Nephron (organoid): ENCODE results near the gene ST3GAL5.
A peak's percentile ranks its signal among the peaks of the same experiment; 100 is the strongest.

Experiments used
- H3K27ac Mint-ChIP-seq, 3 experiments: 2 replicates each; pipeline ENCODE4 v1.8.0; 2020; ENCODE audit warnings: mixed read lengths in 3 of 3, mild to moderate bottlenecking in 2 of 3, moderate library complexity in 1 of 3
- H3K27me3 Mint-ChIP-seq: 2 replicates; pipeline ENCODE4 v1.8.0; 2021; ENCODE audit warnings: low read depth, mild to moderate bottlenecking, moderate library complexity, mixed read lengths
- H3K36me3 Mint-ChIP-seq: 2 replicates; pipeline ENCODE4 v1.8.0; 2020; ENCODE audit warnings: low read depth, mixed read lengths
- H3K4me1 Mint-ChIP-seq: 2 replicates; pipeline ENCODE4 v1.8.0; 2020; ENCODE audit warnings: mixed read lengths
- H3K4me3 Mint-ChIP-seq, 3 experiments: 2 replicates each; pipeline ENCODE4 v1.8.0; 2020; ENCODE audit warnings: mild to moderate bottlenecking in 3 of 3, mixed read lengths in 3 of 3, moderate library complexity in 2 of 3
- H3K9me3 Mint-ChIP-seq: 2 replicates; pipeline ENCODE4 v1.8.0; 2020; ENCODE audit warnings: mixed read lengths
- CTCF ChIP-seq, 3 experiments: fragments of 200-600 bp; sonication (generic); IDR thresholded peaks; one replicate each; pipeline ENCODE4 v1.5.0; 2021; ENCODE audit warnings: antibody characterized with exemption in 3 of 3; ENCODE audit not compliant: unreplicated experiment in 3 of 3

The ST3GAL5 gene

GRCh38 chr2:85867121-85867520 lies 21.7 kb downstream of the ST3GAL5 start:
- H3K36me3 Mint-ChIP-seq, result no peaks in the 10 kb centered on the region
- H3K27me3 Mint-ChIP-seq, result no peaks in the 10 kb centered on the region
- H3K9me3 Mint-ChIP-seq, result no peaks in the 10 kb centered on the region
- no peak overlapping the region for H3K4me3 Mint-ChIP-seq
- H3K27ac Mint-ChIP-seq, result no peak overlapping the region
- no peak for TF ChIP-seq CTCF (IDR thresholded peaks at IDR 0.05; ENCODE audit: unreplicated experiment in 3 of 3)
- peaks cover 23% of the 10 kb centered on the region for H3K4me1 Mint-ChIP-seq

- no peak for TF ChIP-seq CTCF (IDR thresholded peaks at IDR 0.05; ENCODE audit: unreplicated experiment in 3 of 3)
- Mint-ChIP-seq H3K4me3 (no peak overlapping the region), H3K9me3 (no peaks in the 10 kb centered on the region), H3K27ac (no peak overlapping the region), H3K36me3 (no peaks in the 10 kb centered on the region), H3K27me3 (no peaks in the 10 kb centered on the region), H3K4me1 (peaks cover 20% of the 10 kb centered on the region)
Observed at GRCh38 chr2:85866165-85866659, 22.6 kb downstream of the ST3GAL5 start.

GRCh38 chr2:85865539-85866164 lies 23.1 kb downstream of the ST3GAL5 start:
- Mint-ChIP-seq H3K36me3 (no peaks in the 10 kb centered on the region), H3K4me1 (peaks cover 23% of the 10 kb centered on the region), H3K27ac (no peak overlapping the region), H3K4me3 (no peak overlapping the region), H3K9me3 (no peaks in the 10 kb centered on the region), H3K27me3 (no peaks in the 10 kb centered on the region)
- no peak for TF ChIP-seq CTCF (IDR thresholded peaks at IDR 0.05; ENCODE audit: unreplicated experiment in 3 of 3)

GRCh38 chr2:85864654-85865053 lies 24.1 kb downstream of the ST3GAL5 start:
- TF ChIP-seq CTCF (IDR thresholded peaks at IDR 0.05; ENCODE audit: unreplicated experiment in 3 of 3), result no peak
- Mint-ChIP-seq H3K9me3 (no peaks in the 10 kb centered on the region), H3K36me3 (no peaks in the 10 kb centered on the region), H3K27ac (no peak overlapping the region), H3K4me1 (peaks cover 14% of the 10 kb centered on the region), H3K4me3 (no peak overlapping the region), H3K27me3 (no peaks in the 10 kb centered on the region)

GRCh38 chr2:85862426-85862825 lies 26.4 kb downstream of the ST3GAL5 start:
- Mint-ChIP-seq H3K4me3 (no peak overlapping the region), H3K27me3 (no peaks in the 10 kb centered on the region), H3K36me3 (no peaks in the 10 kb centered on the region), H3K27ac (no peak overlapping the region), H3K9me3 (no peaks in the 10 kb centered on the region), H3K4me1 (peaks cover 9% of the 10 kb centered on the region)
- TF ChIP-seq CTCF (IDR thresholded peaks at IDR 0.05; ENCODE audit: unreplicated experiment in 3 of 3), result no peak

- H3K4me1 Mint-ChIP-seq, result peaks cover 9% of the 10 kb centered on the region
- H3K4me3 Mint-ChIP-seq, result no peak overlapping the region
- peak overlapping the region in 2 of 3 experiments; percentile 49 to 66 for H3K27ac Mint-ChIP-seq
- H3K27me3 Mint-ChIP-seq, result no peaks in the 10 kb centered on the region
- no peaks in the 10 kb centered on the region for H3K9me3 Mint-ChIP-seq
- H3K36me3 Mint-ChIP-seq, result no peaks in the 10 kb centered on the region
- no peak for TF ChIP-seq CTCF (IDR thresholded peaks at IDR 0.05; ENCODE audit: unreplicated experiment in 3 of 3)
Observed at GRCh38 chr2:85861650-85862049, 27.1 kb downstream of the ST3GAL5 start.
